B cell (primary cell): ENCODE measurements around the gene JADE3. TPM values are rescaled to one million over a fixed set of nuclear protein-coding genes. Genes with fewer than 3 reads are reported as not detected.

Experiments
- ATAC-seq: fragments of 200-7000 bp; cut with Tn5 transposase; one replicate; pipeline ENCODE4 v1.10.0; 2021; ENCODE audit warnings: low read depth, mild to moderate bottlenecking, moderate number of reproducible peaks, moderate library complexity
- CTCF ChIA-PET: fragments of 350-600 bp; sonication (Branson Sonifier 250); formaldehyde crosslinking; loops from one replicate; lab custom pipeline; 2021; ENCODE audit warnings: antibody characterized with exemption, inconsistent platforms; lab: Charles Lee
- POLR2A ChIA-PET: fragments of 350-600 bp; sonication (Branson Sonifier 250); formaldehyde crosslinking; loops from one replicate; lab custom pipeline; 2021; ENCODE audit warnings: antibody characterized with exemption; lab: Charles Lee
- DNase-seq: peaks from one replicate; pipeline ENCODE4 v3.0.0; 2013
- H2AFZ ChIP-seq: 2 replicates; pipeline ENCODE4 v1.6.1; 2012; ENCODE audit warnings: mild to moderate bottlenecking, low read depth, low read length; ENCODE audit not compliant: insufficient read depth, poor library complexity, severe bottlenecking
- H3K27ac ChIP-seq, 2 donors: 1 replicate in 1 of 2; 2 replicates in 1 of 2; pipeline ENCODE4 v1.5.1; 2012 to 2013; ENCODE audit warnings: low read length in 2 of 2, mild to moderate bottlenecking in 2 of 2, moderate library complexity in 1 of 2
- H3K27me3 ChIP-seq, 4 experiments: fragments of 200-600 bp in 1 of 4; sonication (generic) in 1 of 4; replicated peaks in 1 of 4; 1 replicate in 2 of 4; 2 replicates in 2 of 4; pipeline versions ENCODE4 v1.6.1 to v1.7.0; 2013 to 2016; ENCODE audit warnings: low read length in 3 of 4, mild to moderate bottlenecking in 2 of 4, mixed read lengths in 1 of 4, moderate library complexity in 1 of 4; ENCODE audit not compliant: insufficient read depth in 4 of 4, control insufficient read depth in 3 of 4; ENCODE audit errors: control extremely low read depth in 1 of 4
- H3K36me3 ChIP-seq, 2 experiments: replicated peaks in 1 of 2; 1 replicate in 1 of 2; 2 replicates in 1 of 2; pipeline versions ENCODE4 v1.6.1 to v1.7.1; 2013; ENCODE audit warnings: low read length in 1 of 2; ENCODE audit not compliant: insufficient read depth in 2 of 2, control insufficient read depth in 1 of 2; ENCODE audit errors: control extremely low read depth in 1 of 2, extremely low read depth in 1 of 2
- H3K4me1 ChIP-seq, 2 donors: fragments of 200-600 bp in 1 of 2; sonication (generic) in 1 of 2; 1 replicate in 1 of 2; 2 replicates in 1 of 2; pipeline versions ENCODE4 v1.5.1 to v1.6.1; 2013 to 2017; ENCODE audit warnings: low read length in 2 of 2; ENCODE audit not compliant: control insufficient read depth in 2 of 2, insufficient read depth in 2 of 2
- H3K4me2 ChIP-seq: replicated peaks from 2 replicates; pipeline ENCODE3; 2012; ENCODE audit warnings: mild to moderate bottlenecking, low read depth, low read length; ENCODE audit not compliant: poor library complexity, severe bottlenecking
- H3K4me3 ChIP-seq, 5 experiments: fragments of 200-600 bp in 1 of 5; sonication (generic) in 1 of 5; 1 replicate in 3 of 5; 2 replicates in 2 of 5; pipeline versions ENCODE4 v1.5.1 to v1.7.0; 2011 to 2016; ENCODE audit warnings: low read length in 4 of 5, mild to moderate bottlenecking in 4 of 5, low read depth in 2 of 5, control low read depth in 1 of 5, moderate library complexity in 1 of 5; ENCODE audit not compliant: insufficient read depth in 1 of 5; ENCODE audit errors: control extremely low read depth in 1 of 5, extremely low read depth in 1 of 5
- H3K79me2 ChIP-seq: fragments of 200-600 bp; sonication (generic); one replicate; pipeline ENCODE4 v1.6.0; 2016; ENCODE audit warnings: low read length; ENCODE audit not compliant: control insufficient read depth, insufficient read depth
- H3K9ac ChIP-seq: fragments of 200-600 bp; sonication (generic); 2 replicates; pipeline ENCODE4 v1.6.1; 2017; ENCODE audit warnings: mild to moderate bottlenecking, low read length, moderate library complexity
- H3K9me3 ChIP-seq, 3 donors: one replicate each; pipeline versions ENCODE4 v1.6.1 to v1.7.1; 2013; ENCODE audit warnings: low read length in 2 of 3; ENCODE audit not compliant: control insufficient read depth in 2 of 3, insufficient read depth in 1 of 3; ENCODE audit errors: control extremely low read depth in 1 of 3
- H4K20me1 ChIP-seq: 2 replicates; pipeline ENCODE4 v1.6.0; 2012; ENCODE audit warnings: mild to moderate bottlenecking, low read length; ENCODE audit not compliant: insufficient read depth, control insufficient read depth, poor library complexity, severe bottlenecking
- H3K27ac Mint-ChIP-seq: one replicate; pipeline ENCODE4 v1.8.0; 2021; ENCODE audit warnings: mixed read lengths
- H3K27me3 Mint-ChIP-seq: one replicate; pipeline ENCODE4 v1.8.0; 2021; ENCODE audit warnings: mixed read lengths
- H3K4me1 Mint-ChIP-seq: one replicate; pipeline ENCODE4 v1.8.0; 2021; ENCODE audit warnings: mixed read lengths
- H3K4me3 Mint-ChIP-seq: one replicate; pipeline ENCODE4 v1.8.0; 2021; ENCODE audit warnings: mixed read lengths
- H3K9me3 Mint-ChIP-seq: one replicate; pipeline ENCODE4 v1.8.0; 2022; ENCODE audit warnings: mixed read lengths; ENCODE audit not compliant: insufficient read depth
- CTCF ChIP-seq: fragments of 200-600 bp; IDR thresholded peaks from one replicate; pipeline ENCODE4 v1.8.0; 2022; ENCODE audit warnings: antibody characterized with exemption, mild to moderate bottlenecking
- EZH2 ChIP-seq: IDR thresholded peaks from 2 replicates; pipeline ENCODE4 v1.6.1; 2012; ENCODE audit warnings: borderline replicate concordance, low read depth, mild to moderate bottlenecking, moderate library complexity, low read length; ENCODE audit not compliant: insufficient read depth, poor library complexity, severe bottlenecking
- WGBS: methylation state at CpG from one replicate; pipeline ENCODE4 v1.1.5; 2013; ENCODE audit warnings: missing lambda C conversion rate; ENCODE audit not compliant: insufficient coverage; 5-methylcytosine and 5-hydroxymethylcytosine counted together
- intact Hi-C: fragments of 100-400 bp; cut with micrococcal nuclease; formaldehyde crosslinking; loops from one replicate; pipeline ENCODE4 v1.10.0; 2022
- polyA plus RNA-seq: library from polyadenylated mRNA; depleted of rRNA; stranded (reverse); fragments of >200 nt; gene quantifications from 2 replicates; pipeline ENCODE4 v1.2.3, GENCODE V29; 2012
- total RNA-seq, 2 donors: library from RNA; stranded (reverse); fragments of 120-200 nt in 1 of 2; gene quantifications; 1 replicate in 1 of 2; 2 replicates in 1 of 2; pipeline versions ENCODE4 v1.2.3 to v1.2.4, GENCODE V29; 2013 to 2022

JADE3 gene
- total and polyA plus RNA-seq, 2 donors (not counting 1 experiment from before 2014, with no cell fraction given): 3.6 to 23.4 TPM

DNA sequence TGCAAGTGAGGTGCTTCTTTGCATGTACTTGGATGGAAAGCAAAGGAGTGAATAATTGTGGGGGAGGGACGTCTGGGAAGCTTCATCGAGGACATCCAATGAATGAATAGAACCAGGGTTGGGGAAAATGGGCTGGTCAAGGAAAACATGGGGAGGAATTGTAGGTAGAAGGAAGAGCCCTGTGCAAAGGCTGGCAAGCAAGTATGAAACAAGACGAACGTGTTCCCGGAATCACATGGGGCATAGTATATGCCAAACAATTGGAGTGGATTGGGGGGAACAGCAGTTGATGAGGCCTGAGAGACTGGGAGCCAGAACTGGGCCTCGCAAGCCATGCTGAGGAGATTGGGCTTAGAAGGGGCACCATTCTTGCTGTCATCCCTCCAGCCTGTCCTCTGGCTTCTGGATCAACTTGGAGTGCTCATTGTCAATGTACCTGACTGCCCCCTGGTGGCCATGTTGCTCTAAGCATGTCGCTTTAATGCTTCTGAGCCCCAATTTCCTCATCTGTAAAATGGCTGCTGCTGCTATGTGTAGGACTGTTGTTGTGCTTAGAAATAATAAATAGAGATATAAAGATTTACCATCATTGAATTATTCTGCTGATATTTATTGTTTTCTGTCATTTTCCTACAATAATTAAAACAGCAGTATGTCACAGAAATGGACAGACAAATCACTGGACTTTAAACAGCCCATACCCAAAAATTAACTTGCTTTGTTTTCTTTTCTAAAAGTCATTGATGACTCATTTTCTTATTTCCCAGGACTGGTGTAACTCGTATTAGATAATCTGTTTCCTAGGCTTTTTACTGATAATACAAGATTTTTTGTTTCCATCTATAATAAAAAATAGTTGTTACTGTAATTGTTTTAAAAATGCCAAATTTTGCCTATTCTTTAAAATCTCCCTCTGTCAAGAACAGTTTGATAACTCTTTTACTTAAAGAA lies 66.4 kb downstream of the JADE3 start:
- H3K4me3 ChIP-seq: no peak overlapping the region
- peaks cover 9 to 15% of the 10 kb centered on the region in 2 donors for H3K4me1 ChIP-seq
- DNase-seq: peak; percentile 82
- 96% methylated on average over 6 of the region's 8 CpGs for WGBS
- CTCF ChIA-PET: interaction anchor here (0.6 to 2.2 kb wide), 21 partner anchors 9 to 115 kb away, joined by 3 to 32 read pairs (median 4); partner anchors contain the start of gene JADE3
- no peak overlapping the region for H3K4me3 Mint-ChIP-seq
- no peak overlapping the region for H3K4me2 ChIP-seq
- peaks cover 50% of the 10 kb centered on the region for H3K79me2 ChIP-seq
- H3K9me3 Mint-ChIP-seq: no peaks in the 10 kb centered on the region
- no peak overlapping the region for H2AFZ ChIP-seq
- ATAC-seq: peak; percentile 84
- no peaks in the 10 kb centered on the region for H4K20me1 ChIP-seq
- no peaks in the 10 kb centered on the region for H3K36me3 ChIP-seq
- H3K9me3 ChIP-seq: peaks cover 0 to 9% (median 0%) of the 10 kb centered on the region in 3 donors
- no peaks in the 10 kb centered on the region for H3K27me3 ChIP-seq
- no peaks in the 10 kb centered on the region for H3K27me3 Mint-ChIP-seq
- H3K27ac Mint-ChIP-seq: peak overlapping the region; percentile 1
- intact Hi-C loops: loop anchor here (1.0 to 5.0 kb wide), 4 partner anchors 54 to 219 kb away; partner anchors contain the start of gene SLC9A7
- no peak overlapping the region for H3K9ac ChIP-seq
- POLR2A ChIA-PET: no interaction called here
- H3K27ac ChIP-seq: no peak overlapping the region
- peaks cover 26% of the 10 kb centered on the region for H3K4me1 Mint-ChIP-seq
- TF ChIP-seq EZH2: no peak
- TF ChIP-seq CTCF: peak; percentile 67

DNA sequence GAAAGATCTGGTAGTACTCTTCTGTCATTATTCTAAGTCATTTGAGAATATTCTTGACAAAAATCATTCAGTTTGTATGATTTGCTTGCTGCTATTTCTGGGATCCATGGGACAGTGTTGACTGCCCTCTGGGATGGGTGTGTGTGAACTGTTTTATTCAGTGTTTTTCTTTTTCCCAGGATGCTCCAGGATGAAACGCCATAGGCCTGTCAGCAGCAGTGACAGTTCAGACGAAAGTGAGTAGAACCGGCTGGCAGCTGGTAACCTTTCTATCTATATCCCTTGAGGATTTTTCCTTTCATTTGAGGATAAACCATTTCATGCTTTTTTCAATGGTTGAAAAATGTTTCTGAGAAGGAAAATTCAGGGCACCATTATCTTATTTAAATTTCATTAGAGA lies 72.5 kb downstream of the JADE3 start:
- H3K9me3 Mint-ChIP-seq: no peaks in the 10 kb centered on the region
- Histone ChIP-seq H3K4me3 (no peak overlapping the region), H3K4me2 (no peak overlapping the region), H3K36me3 (peaks cover 0 to 19% of the 10 kb centered on the region in 2 experiments), H4K20me1 (no peaks in the 10 kb centered on the region), H3K9me3 (peaks cover 0 to 9% (median 0%) of the 10 kb centered on the region in 3 donors), H3K4me1 (no peaks in the 10 kb centered on the region), H3K27ac (no peak overlapping the region), H3K9ac (no peak overlapping the region), H2AFZ (no peak overlapping the region), H3K27me3 (no peaks in the 10 kb centered on the region), H3K79me2 (peaks cover 24% of the 10 kb centered on the region)
- no CpG with 5 or more reads among the region's 3 CpGs for WGBS
- ChIA-PET POLR2A (no interaction called here), CTCF (interaction anchor here (1.3 to 2.6 kb wide), 2 partner anchors 80 to 82 kb away, joined by 4 to 13 read pairs; no protein-coding TSS in a partner anchor)
- H3K4me3 Mint-ChIP-seq: no peak overlapping the region
- intact Hi-C loops: no loop called here
- no peak overlapping the region for H3K27ac Mint-ChIP-seq
- H3K4me1 Mint-ChIP-seq: peaks cover 8% of the 10 kb centered on the region
- ATAC-seq (no peak), DNase-seq (no peak)
- H3K27me3 Mint-ChIP-seq: no peaks in the 10 kb centered on the region
- TF ChIP-seq EZH2 (no peak), CTCF (no peak)
